Fibroblast of lung (primary cell): Measurements from ENCODE around the gene CRACR2A. TPM values are rescaled to one million over a fixed set of nuclear protein-coding genes. Genes with fewer than 3 reads are reported as not detected.

Source experiments
- DNase-seq, 2 donors: peaks; one replicate each; pipeline versions ENCODE4 v3.0.0 to v3.0.0-alpha.2; 2010; ENCODE audit warnings: low read depth in 2 of 2
- H2AFZ ChIP-seq: 2 replicates; pipeline ENCODE4 v1.5.1; 2012; ENCODE audit warnings: low read length, control low read depth, inconsistent platforms
- H3K27ac ChIP-seq: 2 replicates; pipeline ENCODE4 v1.5.1; 2011; ENCODE audit warnings: low read length, control low read depth; ENCODE audit not compliant: insufficient read depth
- H3K27me3 ChIP-seq: 2 replicates; pipeline ENCODE4 v1.5.1; 2011; ENCODE audit warnings: mild to moderate bottlenecking, low read length; ENCODE audit not compliant: control insufficient read depth, insufficient read depth
- H3K36me3 ChIP-seq: 2 replicates; pipeline ENCODE4 v1.5.1; 2011; ENCODE audit warnings: low read length; ENCODE audit not compliant: control insufficient read depth, insufficient read depth
- H3K4me1 ChIP-seq: 2 replicates; pipeline ENCODE4 v1.5.1; 2011; ENCODE audit warnings: low read length; ENCODE audit not compliant: control insufficient read depth, insufficient read depth; ENCODE audit errors: extremely low read depth
- H3K4me2 ChIP-seq: 2 replicates; pipeline ENCODE4 v1.5.1; 2011; ENCODE audit warnings: low read length, control low read depth; ENCODE audit not compliant: insufficient read depth; ENCODE audit errors: extremely low read depth
- H3K4me3 ChIP-seq, 4 experiments: fragments of 200-600 bp in 1 of 4; sonication (generic) in 1 of 4; replicated peaks in 1 of 4; 2 replicates each; pipeline ENCODE4 v1.5.1; 2011 to 2016; ENCODE audit warnings: low read length in 4 of 4, low read depth in 3 of 4, mild to moderate bottlenecking in 3 of 4, control low read depth in 2 of 4, inconsistent platforms in 1 of 4, mixed read lengths in 1 of 4; ENCODE audit not compliant: insufficient read depth in 1 of 4; ENCODE audit errors: control extremely low read depth in 1 of 4
- H3K79me2 ChIP-seq: 2 replicates; pipeline ENCODE4 v1.5.1; 2012; ENCODE audit warnings: mild to moderate bottlenecking, low read length, inconsistent platforms; ENCODE audit not compliant: control insufficient read depth, insufficient read depth
- H3K9ac ChIP-seq: 2 replicates; pipeline ENCODE4 v1.5.1; 2011; ENCODE audit warnings: mild to moderate bottlenecking, low read length, control low read depth; ENCODE audit not compliant: insufficient read depth
- H3K9me3 ChIP-seq: 2 replicates; pipeline ENCODE4 v1.5.1; 2012; ENCODE audit warnings: low read depth, low read length; ENCODE audit not compliant: control insufficient read depth, insufficient read depth
- H4K20me1 ChIP-seq: 2 replicates; pipeline ENCODE4 v1.5.1; 2011; ENCODE audit warnings: low read length; ENCODE audit not compliant: control insufficient read depth, insufficient read depth; ENCODE audit errors: extremely low read depth
- CTCF ChIP-seq, 2 donors: IDR thresholded peaks in 1 of 2; conservative IDR thresholded peaks in 1 of 2; 1 replicate in 1 of 2; 2 replicates in 1 of 2; pipeline ENCODE4 v1.5.1; 2011 to 2012; ENCODE audit warnings: low read length in 2 of 2, control low read depth in 1 of 2, inconsistent platforms in 1 of 2, low read depth in 1 of 2, mild to moderate bottlenecking in 1 of 2
- EZH2 ChIP-seq: IDR thresholded peaks from 2 replicates; pipeline ENCODE4 v1.5.1; 2012; ENCODE audit warnings: low read length, control low read depth, mild to moderate bottlenecking; ENCODE audit errors: missing control alignments
- polyA plus RNA-seq, 2 donors: library from polyadenylated mRNA; depleted of rRNA in 1 of 2; stranded (reverse) in 1 of 2; unstranded in 1 of 2; fragments of >200 nt; gene quantifications; 2 replicates each; pipeline ENCODE4 v1.2.1, GENCODE V29; 2011 to 2012; ENCODE audit warnings: missing spikeins in 1 of 2
- total RNA-seq: library from RNA; depleted of rRNA; stranded (reverse); fragments of >200 nt; gene quantifications from 2 replicates; pipeline ENCODE4 v1.2.1, GENCODE V29; 2014

CRACR2A gene
- total and polyA plus RNA-seq, 2 donors (not counting 1 experiment from before 2014, with no cell fraction given), result 5.8 to 5.9 TPM

GRCh38 chr12:3630621-3631271 is 122.2 kb downstream of the CRACR2A start:
- Histone ChIP-seq H3K27ac (no peak overlapping the region), H3K79me2 (no peaks in the 10 kb centered on the region), H3K4me1 (no peaks in the 10 kb centered on the region), H4K20me1 (no peaks in the 10 kb centered on the region), H3K9ac (no peak overlapping the region), H2AFZ (no peak overlapping the region), H3K4me2 (no peak overlapping the region), H3K36me3 (no peaks in the 10 kb centered on the region), H3K4me3 (no peak overlapping the region), H3K27me3 (no peaks in the 10 kb centered on the region), H3K9me3 (no peaks in the 10 kb centered on the region)
- DNase-seq, result no peak
- TF ChIP-seq CTCF (conservative IDR thresholded peaks at IDR 0.05 in 1 of 2, IDR thresholded peaks at IDR 0.05 in 1 of 2; ENCODE audit: low read depth in 1 of 2, low read length in 2 of 2) (no peak), EZH2 (no peak)

GRCh38 chr12:3630111-3630510 is 122.8 kb downstream of the CRACR2A start:
- Histone ChIP-seq H3K36me3 (no peaks in the 10 kb centered on the region), H3K4me3 (no peak overlapping the region), H3K27me3 (no peaks in the 10 kb centered on the region), H3K9me3 (no peaks in the 10 kb centered on the region), H3K9ac (no peak overlapping the region), H3K27ac (no peak overlapping the region), H4K20me1 (no peaks in the 10 kb centered on the region), H3K4me1 (no peaks in the 10 kb centered on the region), H3K79me2 (no peaks in the 10 kb centered on the region), H2AFZ (no peak overlapping the region), H3K4me2 (no peak overlapping the region)
- TF ChIP-seq CTCF (conservative IDR thresholded peaks at IDR 0.05 in 1 of 2, IDR thresholded peaks at IDR 0.05 in 1 of 2; ENCODE audit: low read depth in 1 of 2, low read length in 2 of 2) (no peak), EZH2 (no peak)
- DNase-seq, result no peak

- Histone ChIP-seq H3K79me2 (no peaks in the 10 kb centered on the region), H3K4me1 (no peaks in the 10 kb centered on the region), H3K9me3 (no peaks in the 10 kb centered on the region), H3K4me3 (no peak overlapping the region), H3K27ac (no peak overlapping the region), H3K27me3 (no peaks in the 10 kb centered on the region), H4K20me1 (no peaks in the 10 kb centered on the region), H3K9ac (no peak overlapping the region), H3K4me2 (no peak overlapping the region), H2AFZ (no peak overlapping the region), H3K36me3 (no peaks in the 10 kb centered on the region)
- no peak for DNase-seq
- TF ChIP-seq EZH2 (no peak), CTCF (conservative IDR thresholded peaks at IDR 0.05 in 1 of 2, IDR thresholded peaks at IDR 0.05 in 1 of 2; ENCODE audit: low read depth in 1 of 2, low read length in 2 of 2) (no peak)
These were observed 123.7 kb downstream of the CRACR2A start for GRCh38 chr12:3629057-3629830.
